Keratinocyte (primary cell): ENCODE results near the gene VAT1L.

Source experiments
- EZH2 ChIP-seq: IDR thresholded peaks from one replicate; pipeline ENCODE4 v1.6.1; 2012; ENCODE audit warnings: inconsistent platforms, mild to moderate bottlenecking, low read length, moderate library complexity
- TF ChIP-seq, protein P1 (sequence below), 3 experiments: IDR thresholded peaks in 1 of 3; conservative IDR thresholded peaks in 1 of 3; optimal IDR thresholded peaks in 1 of 3; 2 replicates in 2 of 3; 3 replicates in 1 of 3; pipeline versions ENCODE3 to v1.5.1; 2011; ENCODE audit warnings: low read length in 3 of 3, mild to moderate bottlenecking in 3 of 3, moderate library complexity in 2 of 3, control low read depth in 1 of 3, inconsistent platforms in 1 of 3; ENCODE audit not compliant: insufficient read depth in 2 of 3; ENCODE audit errors: extremely low read depth in 1 of 3

DNA sequence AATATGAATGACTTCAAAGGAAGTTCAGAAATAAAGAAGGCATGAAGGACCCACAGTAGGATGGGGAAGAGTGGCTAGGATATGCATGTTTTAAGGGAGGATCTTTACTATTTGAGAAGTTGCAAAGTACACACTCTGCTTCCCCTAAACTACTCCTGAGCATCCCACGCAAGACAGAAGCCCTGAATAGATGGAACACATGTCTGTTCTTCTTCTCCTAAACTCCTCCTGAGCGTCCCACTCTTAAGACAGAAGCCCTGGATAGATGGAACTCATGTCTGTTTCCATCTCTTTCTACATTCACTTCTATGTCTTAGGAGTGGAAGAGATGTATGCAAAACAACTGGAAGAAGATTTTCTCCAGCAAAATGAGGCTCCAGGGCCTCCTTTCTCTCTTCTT, 88.4 kb downstream of the VAT1L start:
- TF ChIP-seq, protein P1, sequence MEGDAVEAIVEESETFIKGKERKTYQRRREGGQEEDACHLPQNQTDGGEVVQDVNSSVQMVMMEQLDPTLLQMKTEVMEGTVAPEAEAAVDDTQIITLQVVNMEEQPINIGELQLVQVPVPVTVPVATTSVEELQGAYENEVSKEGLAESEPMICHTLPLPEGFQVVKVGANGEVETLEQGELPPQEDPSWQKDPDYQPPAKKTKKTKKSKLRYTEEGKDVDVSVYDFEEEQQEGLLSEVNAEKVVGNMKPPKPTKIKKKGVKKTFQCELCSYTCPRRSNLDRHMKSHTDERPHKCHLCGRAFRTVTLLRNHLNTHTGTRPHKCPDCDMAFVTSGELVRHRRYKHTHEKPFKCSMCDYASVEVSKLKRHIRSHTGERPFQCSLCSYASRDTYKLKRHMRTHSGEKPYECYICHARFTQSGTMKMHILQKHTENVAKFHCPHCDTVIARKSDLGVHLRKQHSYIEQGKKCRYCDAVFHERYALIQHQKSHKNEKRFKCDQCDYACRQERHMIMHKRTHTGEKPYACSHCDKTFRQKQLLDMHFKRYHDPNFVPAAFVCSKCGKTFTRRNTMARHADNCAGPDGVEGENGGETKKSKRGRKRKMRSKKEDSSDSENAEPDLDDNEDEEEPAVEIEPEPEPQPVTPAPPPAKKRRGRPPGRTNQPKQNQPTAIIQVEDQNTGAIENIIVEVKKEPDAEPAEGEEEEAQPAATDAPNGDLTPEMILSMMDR (optimal IDR thresholded peaks at IDR 0.05 in 1 of 3, IDR thresholded peaks at IDR 0.05 in 1 of 3, conservative IDR thresholded peaks at IDR 0.05 in 1 of 3; ENCODE audit: extremely low read depth in 1 of 3, insufficient read depth in 2 of 3, low read length in 3 of 3) = no peak
- no peak for TF ChIP-seq EZH2
